Natural killer cell (primary cell): ENCODE data around the gene HAGHL. TPM values are rescaled to one million over a fixed set of nuclear protein-coding genes. Genes with fewer than 3 reads are reported as not detected.
"Not testable (repeated sequence)": the region's sequence is repeated elsewhere in the genome, so short reads cannot be mapped to it uniquely, and the experiment has no call there.

Experiments used
- ATAC-seq, 3 donors: fragments of 150-1000 bp in 2 of 3; fragments of 200-7000 bp in 1 of 3; cut with Tn5 transposase; 1 replicate in 1 of 3; 2 replicates in 2 of 3; pipeline ENCODE4 v1.10.0; 2021; ENCODE audit warnings: mild to moderate bottlenecking in 2 of 3, moderate library complexity in 2 of 3
- DNase-seq, 2 donors: peaks; one replicate each; pipeline versions ENCODE4 v3.0.0 to v3.0.0-alpha.2; 2013 to 2021; ENCODE audit warnings: mixed read lengths in 1 of 2
- H3K27ac ChIP-seq: one replicate; pipeline ENCODE4 v1.5.1; 2013; ENCODE audit warnings: mild to moderate bottlenecking, low read length
- H3K27me3 ChIP-seq: one replicate; pipeline ENCODE4 v1.6.1; 2013; ENCODE audit warnings: low read length; ENCODE audit not compliant: control insufficient read depth, insufficient read depth
- H3K36me3 ChIP-seq: one replicate; pipeline ENCODE4 v1.6.1; 2013; ENCODE audit warnings: low read length; ENCODE audit not compliant: control insufficient read depth, insufficient read depth
- H3K4me1 ChIP-seq: one replicate; pipeline ENCODE4 v1.6.1; 2013; ENCODE audit warnings: low read length; ENCODE audit not compliant: control insufficient read depth, insufficient read depth
- H3K4me3 ChIP-seq: one replicate; pipeline ENCODE4 v1.5.1; 2013; ENCODE audit warnings: low read length
- H3K9me3 ChIP-seq: one replicate; pipeline ENCODE4 v1.6.1; 2013; ENCODE audit warnings: low read length; ENCODE audit not compliant: control insufficient read depth, insufficient read depth
- H3K27ac Mint-ChIP-seq, 2 donors: one replicate each; pipeline ENCODE4 v1.8.0; 2022; ENCODE audit warnings: mild to moderate bottlenecking in 2 of 2, mixed read lengths in 2 of 2, moderate library complexity in 1 of 2
- H3K27me3 Mint-ChIP-seq, 2 donors: one replicate each; pipeline ENCODE4 v1.8.0; 2022; ENCODE audit warnings: low read depth in 2 of 2, mixed read lengths in 2 of 2
- H3K36me3 Mint-ChIP-seq: one replicate; pipeline ENCODE4 v1.8.0; 2022; ENCODE audit warnings: mixed read lengths
- H3K4me1 Mint-ChIP-seq, 2 donors: one replicate each; pipeline ENCODE4 v1.8.0; 2022; ENCODE audit warnings: mixed read lengths in 2 of 2
- H3K4me3 Mint-ChIP-seq: one replicate; pipeline ENCODE4 v1.8.0; 2022; ENCODE audit warnings: mild to moderate bottlenecking, moderate library complexity, mixed read lengths
- H3K9me3 Mint-ChIP-seq, 2 donors: one replicate each; pipeline ENCODE4 v1.8.0; 2022; ENCODE audit warnings: mixed read lengths in 2 of 2
- WGBS: methylation state at CpG from one replicate; pipeline ENCODE4 v1.1.7; 2013; ENCODE audit warnings: missing lambda C conversion rate; ENCODE audit not compliant: insufficient coverage; 5-methylcytosine and 5-hydroxymethylcytosine counted together
- intact Hi-C: fragments of 100-400 bp; cut with micrococcal nuclease; formaldehyde crosslinking; loops from one replicate; pipeline ENCODE4 v1.14.2; 2022
- total RNA-seq, 4 donors: library from RNA; stranded (reverse); fragments of 120-200 nt in 1 of 4; gene quantifications; one replicate each; pipeline versions ENCODE4 v1.2.3 to v1.2.4, GENCODE V29; 2013 to 2022
- TF ChIP-seq, protein P1 (sequence below): fragments of 200-600 bp; IDR thresholded peaks from one replicate; pipeline ENCODE4 v1.8.0; 2022; ENCODE audit warnings: antibody characterized with exemption

HAGHL gene
- total RNA-seq, 3 donors from 2014 or later (not counting 1 experiment from before 2014, with no cell fraction given), result 13.5 to 21.5 (median 15.7) TPM

GRCh38 chr16:711084-711483, 15.8 kb upstream of the HAGHL start:
- H3K4me3 ChIP-seq, result no peak overlapping the region
- Mint-ChIP-seq H3K9me3 (no peaks in the 10 kb centered on the region), H3K36me3 (no peaks in the 10 kb centered on the region), H3K4me3 (no peak overlapping the region), H3K4me1 (peaks cover 0 to 4% of the 10 kb centered on the region in 2 donors), H3K27ac (no peak overlapping the region), H3K27me3 (peaks cover 8 to 17% of the 10 kb centered on the region in 2 donors)
- DNase-seq (no peak), ATAC-seq (no peak)
- 75% methylated on average over 12 of the region's 12 CpGs for WGBS
- intact Hi-C loops, result loop anchor here (2.0 to 10.0 kb wide), 2 partner anchors 74 to 344 kb away; no protein-coding TSS in a partner anchor
- H3K27me3 ChIP-seq, result peaks cover 26% of the 10 kb centered on the region
- no peaks in the 10 kb centered on the region for H3K36me3 ChIP-seq
- peaks cover 17% of the 10 kb centered on the region for H3K4me1 ChIP-seq
- TF ChIP-seq, protein P1, sequence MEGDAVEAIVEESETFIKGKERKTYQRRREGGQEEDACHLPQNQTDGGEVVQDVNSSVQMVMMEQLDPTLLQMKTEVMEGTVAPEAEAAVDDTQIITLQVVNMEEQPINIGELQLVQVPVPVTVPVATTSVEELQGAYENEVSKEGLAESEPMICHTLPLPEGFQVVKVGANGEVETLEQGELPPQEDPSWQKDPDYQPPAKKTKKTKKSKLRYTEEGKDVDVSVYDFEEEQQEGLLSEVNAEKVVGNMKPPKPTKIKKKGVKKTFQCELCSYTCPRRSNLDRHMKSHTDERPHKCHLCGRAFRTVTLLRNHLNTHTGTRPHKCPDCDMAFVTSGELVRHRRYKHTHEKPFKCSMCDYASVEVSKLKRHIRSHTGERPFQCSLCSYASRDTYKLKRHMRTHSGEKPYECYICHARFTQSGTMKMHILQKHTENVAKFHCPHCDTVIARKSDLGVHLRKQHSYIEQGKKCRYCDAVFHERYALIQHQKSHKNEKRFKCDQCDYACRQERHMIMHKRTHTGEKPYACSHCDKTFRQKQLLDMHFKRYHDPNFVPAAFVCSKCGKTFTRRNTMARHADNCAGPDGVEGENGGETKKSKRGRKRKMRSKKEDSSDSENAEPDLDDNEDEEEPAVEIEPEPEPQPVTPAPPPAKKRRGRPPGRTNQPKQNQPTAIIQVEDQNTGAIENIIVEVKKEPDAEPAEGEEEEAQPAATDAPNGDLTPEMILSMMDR, result no peak
- H3K9me3 ChIP-seq, result no peaks in the 10 kb centered on the region
- H3K27ac ChIP-seq, result no peak overlapping the region

GRCh38 chr16:711548-712320, 15.2 kb upstream of the HAGHL start:
- Histone ChIP-seq H3K27ac (no peak overlapping the region), H3K36me3 (no peaks in the 10 kb centered on the region), H3K27me3 (peaks cover 27% of the 10 kb centered on the region), H3K4me1 (peaks cover 16% of the 10 kb centered on the region), H3K9me3 (no peaks in the 10 kb centered on the region), H3K4me3 (no peak overlapping the region)
- H3K9me3 Mint-ChIP-seq, result no peaks in the 10 kb centered on the region
- H3K27me3 Mint-ChIP-seq, result peaks cover 8 to 14% of the 10 kb centered on the region in 2 donors
- 6% methylated on average over 21 of the region's 25 CpGs for WGBS
- H3K4me1 Mint-ChIP-seq, result peaks cover 0 to 9% of the 10 kb centered on the region in 2 donors
- no peaks in the 10 kb centered on the region for H3K36me3 Mint-ChIP-seq
- DNase-seq, result peak; percentile 82 to 89
- no peak overlapping the region for H3K4me3 Mint-ChIP-seq
- TF ChIP-seq, protein P1, result peak; percentile 95
- H3K27ac Mint-ChIP-seq, result no peak overlapping the region
- peak; percentile 63 to 79 (median 64) for ATAC-seq
- intact Hi-C loops, result loop anchor here (2.0 to 10.0 kb wide), 2 partner anchors 73 to 343 kb away; no protein-coding TSS in a partner anchor

DNA sequence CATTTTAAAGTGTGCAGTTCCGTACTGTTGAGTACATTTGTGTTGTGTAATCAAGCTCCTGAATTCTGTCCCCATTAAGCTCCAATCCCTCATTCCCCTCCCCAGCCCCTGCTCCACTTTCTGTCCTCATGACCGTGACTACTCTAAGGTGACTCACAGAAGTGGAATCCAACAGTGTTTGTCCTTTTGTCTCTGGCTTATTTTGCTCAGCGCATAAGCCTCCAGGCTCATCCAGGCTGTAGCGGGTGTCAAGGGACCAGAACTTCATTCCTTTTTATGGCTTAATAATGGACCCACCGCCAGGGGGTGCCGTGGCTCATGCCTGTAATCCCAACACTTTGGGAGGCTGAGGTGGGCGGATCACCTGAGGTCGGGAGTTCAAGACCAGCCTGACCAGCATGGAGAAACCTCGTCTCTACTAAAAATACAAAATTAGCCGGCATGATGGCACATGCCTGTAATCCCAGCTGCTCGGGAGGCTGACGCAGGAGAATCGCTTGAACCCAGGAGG, 14.1 kb upstream of the HAGHL start:
- TF ChIP-seq, protein P1, result peak; percentile 25
- WGBS, result 52% methylated on average over 13 of the region's 13 CpGs
- H3K9me3 ChIP-seq, H3K27me3 Mint-ChIP-seq, H3K4me3 ChIP-seq, H3K27ac Mint-ChIP-seq, H3K9me3 Mint-ChIP-seq, H3K36me3 Mint-ChIP-seq, H3K4me1 Mint-ChIP-seq, H3K36me3 ChIP-seq, H3K4me3 Mint-ChIP-seq, ATAC-seq, H3K27ac ChIP-seq: not testable (repeated sequence)
- intact Hi-C loops, result loop anchor here (10.0 kb wide), 1 partner anchor 342 kb away; no protein-coding TSS in a partner anchor
- Histone ChIP-seq H3K27me3 (peaks cover 27% of the 10 kb centered on the region), H3K4me1 (peaks cover 16% of the 10 kb centered on the region)
- DNase-seq, result peak in 1 of 2 donors; percentile 68
